HCT116 (cell line): ENCODE measurements around the gene IMPG1. TPM values are rescaled to one million over a fixed set of nuclear protein-coding genes. Genes with fewer than 3 reads are reported as not detected.

Experiments
- ATAC-seq: fragments of 200-7000 bp; cut with Tn5 transposase; 2 replicates; pipeline ENCODE4 v1.9.1; 2020; ENCODE audit warnings: mild to moderate bottlenecking, moderate library complexity
- BruUV-seq: library from RNA; stranded (reverse); fragments of 400-500 nt; replicated peaks from 2 replicates; lab custom pipeline; 2021; lab: Mats Ljungman, UMichigan
- CTCF ChIA-PET: fragments of 300-600 bp; sonication (Branson Sonifier 250); formaldehyde crosslinking; loops from one replicate; lab custom pipeline; 2021; ENCODE audit warnings: antibody characterized with exemption; lab: Charles Lee
- POLR2A ChIA-PET: fragments of 300-600, 350-600 bp; sonication (Branson Sonifier 250); formaldehyde crosslinking; loops from one replicate; lab custom pipeline; 2021; ENCODE audit warnings: antibody characterized with exemption; lab: Charles Lee
- RAD21 ChIA-PET, 2 experiments: fragments of 300-600 bp; sonication (Branson Sonifier 250); formaldehyde crosslinking; loops; one replicate each; lab custom pipeline; 2023; ENCODE audit warnings: low total read pairs in 2 of 2; ENCODE audit not compliant: uncharacterized antibody in 2 of 2, unreplicated experiment in 2 of 2, low non-redundant PET in 1 of 2; lab: Charles Lee
- DNase-seq: peaks from one replicate; pipeline ENCODE4 v3.0.0-alpha.2; 2010; ENCODE audit warnings: low read depth, low spot score
- H2AFZ ChIP-seq: fragments of 200-600 bp; shearing (Covaris generic), sonication (generic); 2 replicates; pipeline ENCODE4 v1.6.1; 2017; ENCODE audit warnings: low read depth, mixed run types, mixed read lengths, antibody characterized with exemption, low read length; ENCODE audit not compliant: poor library complexity, severe bottlenecking
- H3K27ac ChIP-seq: 2 replicates; pipeline ENCODE4 v1.5.1; 2012; ENCODE audit warnings: low read depth, low read length
- H3K27me3 ChIP-seq: fragments of 200-600 bp; sonication (generic); 2 replicates; pipeline ENCODE4 v1.6.1; 2016; ENCODE audit warnings: mixed run types, low read length, mixed read lengths; ENCODE audit not compliant: insufficient read depth
- H3K36me3 ChIP-seq, 2 experiments: fragments of 200-500 bp in 1 of 2; fragments of 200-600 bp in 1 of 2; sonication (Bioruptor generic) in 1 of 2; sonication (generic) in 1 of 2; 2 replicates each; pipeline versions ENCODE4 v1.5.1 to v1.6.1; 2014 to 2016; ENCODE audit warnings: low read length in 2 of 2, inconsistent platforms in 1 of 2, mixed read lengths in 1 of 2, mixed run types in 1 of 2; ENCODE audit not compliant: insufficient read depth in 2 of 2, control insufficient read depth in 1 of 2
- H3K4me1 ChIP-seq, 2 experiments: fragments of 200-600 bp in 1 of 2; sonication (generic) in 1 of 2; 2 replicates each; pipeline versions ENCODE4 v1.5.1 to v1.6.1; 2012 to 2017; ENCODE audit warnings: low read length in 2 of 2, inconsistent platforms in 1 of 2, mild to moderate bottlenecking in 1 of 2, mixed read lengths in 1 of 2, mixed run types in 1 of 2, moderate library complexity in 1 of 2; ENCODE audit not compliant: insufficient read depth in 2 of 2, control insufficient read depth in 1 of 2
- H3K4me2 ChIP-seq: fragments of 200-600 bp; sonication (generic); 2 replicates; pipeline ENCODE4 v1.6.1; 2017; ENCODE audit warnings: mixed run types, low read length, mixed read lengths
- H3K4me3 ChIP-seq, 2 experiments: fragments of 200-600 bp in 1 of 2; sonication (generic) in 1 of 2; replicated peaks in 1 of 2; 2 replicates each; pipeline ENCODE4 v1.5.1; 2011 to 2016; ENCODE audit warnings: low read length in 2 of 2, control low read depth in 1 of 2, low read depth in 1 of 2, mild to moderate bottlenecking in 1 of 2, mixed read lengths in 1 of 2, mixed run types in 1 of 2
- H3K79me2 ChIP-seq: fragments of 200-600 bp; sonication (generic); 2 replicates; pipeline ENCODE4 v1.6.1; 2017; ENCODE audit warnings: mild to moderate bottlenecking, mixed run types, low read length, moderate library complexity, mixed read lengths; ENCODE audit not compliant: insufficient read depth
- H3K9ac ChIP-seq: fragments of 200-600 bp; sonication (generic); 2 replicates; pipeline ENCODE4 v1.6.1; 2016; ENCODE audit warnings: low read length, mixed read lengths
- H3K9me2 ChIP-seq: fragments of 200-600 bp; sonication (generic), shearing (Covaris generic); 2 replicates; pipeline ENCODE4 v1.6.1; 2017; ENCODE audit warnings: mixed run types, mild to moderate bottlenecking, moderate library complexity; ENCODE audit not compliant: insufficient read depth
- H3K9me3 ChIP-seq, 2 experiments: fragments of 200-500 bp in 1 of 2; fragments of 200-600 bp in 1 of 2; sonication (Bioruptor generic) in 1 of 2; sonication (generic) in 1 of 2; 2 replicates each; pipeline ENCODE4 v1.6.1; 2014 to 2017; ENCODE audit warnings: low read length in 2 of 2, mixed read lengths in 2 of 2, inconsistent platforms in 1 of 2, low read depth in 1 of 2, mild to moderate bottlenecking in 1 of 2, mixed run types in 1 of 2, moderate library complexity in 1 of 2; ENCODE audit not compliant: control insufficient read depth in 1 of 2, insufficient read depth in 1 of 2
- H4K20me1 ChIP-seq: fragments of 200-600 bp; sonication (generic), shearing (Covaris generic); 2 replicates; pipeline ENCODE4 v1.6.1; 2017; ENCODE audit warnings: mixed run types, mild to moderate bottlenecking, moderate library complexity; ENCODE audit not compliant: insufficient read depth
- ATF3 ChIP-seq: IDR thresholded peaks from 2 replicates; pipeline ENCODE4 v1.6.1; 2012
- CTCF ChIP-seq, 3 experiments: fragments of 200-600 bp in 1 of 3; sonication (generic) in 1 of 3; IDR thresholded peaks in 2 of 3; conservative IDR thresholded peaks in 1 of 3; 2 replicates each; pipeline ENCODE4 v1.5.1; 2012 to 2017; ENCODE audit warnings: low read depth in 2 of 3, low read length in 2 of 3, antibody characterized with exemption in 1 of 3, borderline replicate concordance in 1 of 3, control low read depth in 1 of 3, mild to moderate bottlenecking in 1 of 3, mixed read lengths in 1 of 3, mixed run types in 1 of 3, moderate library complexity in 1 of 3; ENCODE audit not compliant: insufficient read depth in 1 of 3
- EGR1 ChIP-seq: IDR thresholded peaks from 2 replicates; pipeline ENCODE4 v1.6.1; 2012; ENCODE audit warnings: low read depth
- ELF1 ChIP-seq: IDR thresholded peaks from 2 replicates; pipeline ENCODE4 v1.6.1; 2012; ENCODE audit warnings: low read depth, borderline replicate concordance
- EZH2 ChIP-seq: fragments of 200-600 bp; sonication (generic); IDR thresholded peaks from 2 replicates; pipeline ENCODE4 v1.6.1; 2017; ENCODE audit warnings: antibody characterized with exemption, mixed run types
- EZH2phosphoT487 ChIP-seq: fragments of 200-600 bp; IDR thresholded peaks from 2 replicates; pipeline ENCODE4 v1.6.1; 2018; ENCODE audit warnings: antibody characterized with exemption, borderline replicate concordance
- JUND ChIP-seq: IDR thresholded peaks from 2 replicates; pipeline ENCODE4 v1.6.1; 2012
- RAD21 ChIP-seq: IDR thresholded peaks from 2 replicates; pipeline ENCODE4 v1.6.1; 2012; ENCODE audit warnings: low read depth, mild to moderate bottlenecking
- SRF ChIP-seq: IDR thresholded peaks from 2 replicates; pipeline ENCODE4 v1.6.1; 2012; ENCODE audit warnings: low read depth
- TCF7L2 ChIP-seq: IDR thresholded peaks from 2 replicates; pipeline ENCODE4 v1.7.0; 2011; ENCODE audit warnings: borderline replicate concordance, inconsistent platforms; ENCODE audit not compliant: insufficient read depth, insufficient read length; ENCODE audit errors: extremely low read depth
- ZBTB33 ChIP-seq: IDR thresholded peaks from 2 replicates; pipeline ENCODE4 v1.6.1; 2011; ENCODE audit warnings: mild to moderate bottlenecking, low read length, moderate library complexity; ENCODE audit not compliant: insufficient replicate concordance; ENCODE audit errors: extremely low read depth
- intact Hi-C: fragments of 100-400 bp; cut with micrococcal nuclease; formaldehyde crosslinking; loops from 2 replicates; pipeline ENCODE4 v1.10.0; 2022
- total RNA-seq: library from RNA; stranded (reverse); gene quantifications from one replicate; pipeline ENCODE4 v1.2.1, GENCODE V29; 2021; ENCODE audit not compliant: unreplicated experiment

The IMPG1 gene
- total RNA-seq, 1 experiment from 2014 or later, result not detected

GRCh38 chr6:76052314-76052713 is 20.1 kb downstream of the IMPG1 start (continued):
- no peak for TF ChIP-seq CTCF (IDR thresholded peaks at IDR 0.05 in 2 of 3, conservative IDR thresholded peaks at IDR 0.05 in 1 of 3; ENCODE audit: borderline replicate concordance in 1 of 3, insufficient read depth in 1 of 3, low read depth in 2 of 3, low read length in 2 of 3)
- no peak for TF ChIP-seq EZH2phosphoT487
- TF ChIP-seq, all 23 proteins: peak for 0

- no peaks in the 10 kb centered on the region for H3K36me3 ChIP-seq
- ChIA-PET CTCF (no interaction called here), RAD21 (no interaction called here), POLR2A (no interaction called here)
- H3K27ac ChIP-seq, result no peak overlapping the region
- no peaks in the 10 kb centered on the region for H3K9me3 ChIP-seq
- no peaks in the 10 kb centered on the region for H3K27me3 ChIP-seq
- no peak for TF ChIP-seq SRF
- H3K4me2 ChIP-seq, result no peak overlapping the region
- no peaks in the 10 kb centered on the region for H3K79me2 ChIP-seq
- H4K20me1 ChIP-seq, result no peaks in the 10 kb centered on the region
- intact Hi-C loops, result no loop called here
- H3K9me2 ChIP-seq, result no peaks in the 10 kb centered on the region
- DNase-seq (no peak), ATAC-seq (no peak)
- H3K4me3 ChIP-seq, result no peak overlapping the region
- H3K9ac ChIP-seq, result no peak overlapping the region
- H2AFZ ChIP-seq, result no peak overlapping the region
- no TSS peak for BruUV-seq
- H3K4me1 ChIP-seq, result no peaks in the 10 kb centered on the region
Observed at GRCh38 chr6:76043690-76044089, 28.8 kb downstream of the IMPG1 start.

- Histone ChIP-seq H3K9ac (no peak overlapping the region), H3K4me1 (no peaks in the 10 kb centered on the region), H2AFZ (no peak overlapping the region), H3K79me2 (no peaks in the 10 kb centered on the region), H3K9me2 (no peaks in the 10 kb centered on the region), H3K27me3 (no peaks in the 10 kb centered on the region), H3K4me3 (no peak overlapping the region), H3K27ac (no peak overlapping the region), H4K20me1 (no peaks in the 10 kb centered on the region), H3K4me2 (no peak overlapping the region), H3K9me3 (no peaks in the 10 kb centered on the region), H3K36me3 (no peaks in the 10 kb centered on the region)
- ChIA-PET RAD21 (no interaction called here), POLR2A (no interaction called here), CTCF (no interaction called here)
- no peak for ATAC-seq
- TF ChIP-seq EGR1 (no peak), EZH2 (no peak), SRF (no peak), JUND (no peak), TCF7L2 (no peak), ZBTB33 (no peak), ATF3 (no peak), ELF1 (no peak), RAD21 (no peak)
- no peak for DNase-seq
- no TSS peak for BruUV-seq
- intact Hi-C loops, result no loop called here
Observed at GRCh38 chr6:76035713-76036112, 36.7 kb downstream of the IMPG1 start.
